ENCODE measurements around the gene STIM2.

The STIM2 gene

DNA sequence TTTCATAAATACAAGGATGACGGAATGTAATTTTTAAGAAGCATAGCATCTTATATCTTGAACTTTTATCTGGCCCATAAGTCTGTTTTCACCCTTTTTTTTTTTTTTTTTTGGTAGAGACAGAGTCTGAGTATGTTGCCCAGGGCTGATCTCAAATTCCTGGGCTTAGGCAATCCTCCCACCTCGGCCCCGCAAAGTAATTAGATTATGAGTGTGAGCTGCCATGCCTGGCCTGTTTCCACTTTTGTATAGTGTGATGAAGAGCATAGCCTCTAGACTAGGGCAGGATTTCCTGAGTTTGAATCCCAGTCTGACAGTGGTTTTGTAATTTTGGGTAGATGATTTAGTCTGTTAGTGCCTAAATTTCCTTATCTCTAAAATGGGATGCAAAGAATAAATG, 11.0 kb downstream of the STIM2 start:
- Histone ChIP-seq H3K4me2 (ENCODE audit: low read depth, low read length, poor library complexity, severe bottlenecking) (peak overlapping the region; percentile 40), H3K4me3 (ENCODE audit: low read length, poor library complexity, severe bottlenecking) (no peak overlapping the region), H2AFZ (ENCODE audit: low read length) (no peak overlapping the region), H3K36me3 (ENCODE audit: insufficient read depth, low read length) (no peaks in the 10 kb centered on the region), H3K27me3 (ENCODE audit: insufficient read depth, low read length, poor library complexity, severe bottlenecking) (no peaks in the 10 kb centered on the region), H3K4me1 (ENCODE audit: insufficient read depth, low read length, poor library complexity, severe bottlenecking) (peaks cover 57% of the 10 kb centered on the region), H3K9me2 (replicated peaks; ENCODE audit: low read depth, low read length) (no peaks in the 10 kb centered on the region), H3K79me2 (ENCODE audit: insufficient read depth, low read length) (peaks cover 72% of the 10 kb centered on the region), H3K9ac (ENCODE audit: low read depth, low read length, poor library complexity, severe bottlenecking) (no peak overlapping the region), H3F3A (ENCODE audit: low read depth) (no peaks in the 10 kb centered on the region), H3K9me3 (ENCODE audit: insufficient read depth, low read depth, low read length) (no peaks in the 10 kb centered on the region), H4K20me1 (ENCODE audit: insufficient read depth, low read length, poor library complexity, severe bottlenecking) (peaks cover 15% of the 10 kb centered on the region)
- TF ChIP-seq EZH2phosphoT487 (IDR thresholded peaks at IDR 0.05; ENCODE audit: borderline replicate concordance) = no peak
- TF ChIP-seq, protein P1, sequence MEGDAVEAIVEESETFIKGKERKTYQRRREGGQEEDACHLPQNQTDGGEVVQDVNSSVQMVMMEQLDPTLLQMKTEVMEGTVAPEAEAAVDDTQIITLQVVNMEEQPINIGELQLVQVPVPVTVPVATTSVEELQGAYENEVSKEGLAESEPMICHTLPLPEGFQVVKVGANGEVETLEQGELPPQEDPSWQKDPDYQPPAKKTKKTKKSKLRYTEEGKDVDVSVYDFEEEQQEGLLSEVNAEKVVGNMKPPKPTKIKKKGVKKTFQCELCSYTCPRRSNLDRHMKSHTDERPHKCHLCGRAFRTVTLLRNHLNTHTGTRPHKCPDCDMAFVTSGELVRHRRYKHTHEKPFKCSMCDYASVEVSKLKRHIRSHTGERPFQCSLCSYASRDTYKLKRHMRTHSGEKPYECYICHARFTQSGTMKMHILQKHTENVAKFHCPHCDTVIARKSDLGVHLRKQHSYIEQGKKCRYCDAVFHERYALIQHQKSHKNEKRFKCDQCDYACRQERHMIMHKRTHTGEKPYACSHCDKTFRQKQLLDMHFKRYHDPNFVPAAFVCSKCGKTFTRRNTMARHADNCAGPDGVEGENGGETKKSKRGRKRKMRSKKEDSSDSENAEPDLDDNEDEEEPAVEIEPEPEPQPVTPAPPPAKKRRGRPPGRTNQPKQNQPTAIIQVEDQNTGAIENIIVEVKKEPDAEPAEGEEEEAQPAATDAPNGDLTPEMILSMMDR (conservative IDR thresholded peaks at IDR 0.05; ENCODE audit: low read length) = no peak

GRCh38 chr4:26873391-26874026, 12.9 kb downstream of the STIM2 start:
- Histone ChIP-seq H3K4me2 (ENCODE audit: low read depth, low read length, poor library complexity, severe bottlenecking) (peak overlapping the region; percentile 49), H3K27me3 (ENCODE audit: insufficient read depth, low read length, poor library complexity, severe bottlenecking) (no peaks in the 10 kb centered on the region), H4K20me1 (ENCODE audit: insufficient read depth, low read length, poor library complexity, severe bottlenecking) (peaks cover 10% of the 10 kb centered on the region), H3K4me3 (ENCODE audit: low read length, poor library complexity, severe bottlenecking) (peak overlapping the region; percentile 15), H3F3A (ENCODE audit: low read depth) (no peaks in the 10 kb centered on the region), H3K4me1 (ENCODE audit: insufficient read depth, low read length, poor library complexity, severe bottlenecking) (peaks cover 38% of the 10 kb centered on the region), H3K36me3 (ENCODE audit: insufficient read depth, low read length) (no peaks in the 10 kb centered on the region; the same call in 1 of the 2 replicates), H3K9me2 (replicated peaks; ENCODE audit: low read depth, low read length) (no peaks in the 10 kb centered on the region), H3K9ac (ENCODE audit: low read depth, low read length, poor library complexity, severe bottlenecking) (no peak overlapping the region), H3K9me3 (ENCODE audit: insufficient read depth, low read depth, low read length) (no peaks in the 10 kb centered on the region), H3K79me2 (ENCODE audit: insufficient read depth, low read length) (peaks cover 71% of the 10 kb centered on the region), H2AFZ (ENCODE audit: low read length) (no peak overlapping the region)
- no peak for TF ChIP-seq EZH2phosphoT487 (IDR thresholded peaks at IDR 0.05; ENCODE audit: borderline replicate concordance)

DNA sequence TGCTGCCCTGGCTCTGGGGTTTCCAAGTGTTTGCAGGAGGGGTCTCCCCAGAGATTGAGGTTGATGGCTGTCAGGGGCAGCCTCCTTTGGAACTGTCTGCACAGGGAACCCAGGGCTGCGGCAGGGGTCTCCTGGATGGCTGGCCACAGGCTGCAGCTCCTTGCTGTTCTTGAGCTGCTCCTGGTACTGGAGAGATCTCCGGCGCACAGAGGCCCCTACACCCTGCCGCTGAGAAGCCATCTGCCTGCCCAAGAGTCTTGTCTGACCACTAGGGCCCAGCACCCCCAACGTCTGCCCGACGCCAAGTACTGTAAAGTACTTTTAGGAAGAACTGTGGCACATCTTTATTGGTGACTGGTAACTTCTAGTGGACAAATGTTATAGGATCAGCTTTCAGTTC, 13.5 kb downstream of the STIM2 start:
- no peaks in the 10 kb centered on the region; the same call in 1 of the 2 replicates for H3K36me3 ChIP-seq (ENCODE audit: insufficient read depth, low read length)
- H3K9me2 ChIP-seq (replicated peaks; ENCODE audit: low read depth, low read length) = no peaks in the 10 kb centered on the region
- H3F3A ChIP-seq (ENCODE audit: low read depth) = no peaks in the 10 kb centered on the region
- H3K27me3 ChIP-seq (ENCODE audit: insufficient read depth, low read length, poor library complexity, severe bottlenecking) = no peaks in the 10 kb centered on the region
- peaks cover 71% of the 10 kb centered on the region for H3K79me2 ChIP-seq (ENCODE audit: insufficient read depth, low read length)
- peaks cover 32% of the 10 kb centered on the region for H3K4me1 ChIP-seq (ENCODE audit: insufficient read depth, low read length, poor library complexity, severe bottlenecking)
- H3K4me3 ChIP-seq (ENCODE audit: low read length, poor library complexity, severe bottlenecking) = no peak overlapping the region
- peak overlapping the region; percentile 49 for H3K4me2 ChIP-seq (ENCODE audit: low read depth, low read length, poor library complexity, severe bottlenecking)
- no peak overlapping the region for H2AFZ ChIP-seq (ENCODE audit: low read length)
- no peaks in the 10 kb centered on the region for H3K9me3 ChIP-seq (ENCODE audit: insufficient read depth, low read depth, low read length)
- peaks cover 10% of the 10 kb centered on the region for H4K20me1 ChIP-seq (ENCODE audit: insufficient read depth, low read length, poor library complexity, severe bottlenecking)
- TF ChIP-seq EZH2phosphoT487 (IDR thresholded peaks at IDR 0.05; ENCODE audit: borderline replicate concordance) = no peak
- TF ChIP-seq, protein P1 (conservative IDR thresholded peaks at IDR 0.05; ENCODE audit: low read length) = no peak
- H3K9ac ChIP-seq (ENCODE audit: low read depth, low read length, poor library complexity, severe bottlenecking) = no peak overlapping the region

DNA sequence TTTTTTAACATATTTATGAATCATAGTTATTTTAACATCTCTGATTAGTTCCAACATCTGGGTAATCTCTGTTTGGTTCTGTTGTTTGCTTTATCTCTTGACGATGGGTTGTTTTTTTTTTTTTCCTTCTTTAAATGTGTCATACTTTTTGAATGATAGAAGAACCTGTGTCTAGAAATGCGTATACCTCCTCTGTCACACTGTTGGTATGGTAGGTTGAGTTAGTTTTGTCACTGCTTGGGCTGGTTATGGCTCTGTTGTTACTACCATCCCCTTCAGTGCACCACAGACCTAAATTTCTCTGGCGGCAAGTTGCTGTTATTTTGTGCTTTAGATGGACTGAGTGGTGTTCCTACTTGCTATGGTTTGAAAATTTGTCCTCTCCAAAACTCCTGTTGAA, 16.8 kb downstream of the STIM2 start:
- no peaks in the 10 kb centered on the region for H3K27me3 ChIP-seq (ENCODE audit: insufficient read depth, low read length, poor library complexity, severe bottlenecking)
- no peaks in the 10 kb centered on the region for H3K9me3 ChIP-seq (ENCODE audit: insufficient read depth, low read depth, low read length)
- peaks cover 15% of the 10 kb centered on the region for H4K20me1 ChIP-seq (ENCODE audit: insufficient read depth, low read length, poor library complexity, severe bottlenecking)
- no peak overlapping the region for H3K9ac ChIP-seq (ENCODE audit: low read depth, low read length, poor library complexity, severe bottlenecking)
- H3K36me3 ChIP-seq (ENCODE audit: insufficient read depth, low read length) = no peaks in the 10 kb centered on the region; the same call in 1 of the 2 replicates
- H3K4me2 ChIP-seq (ENCODE audit: low read depth, low read length, poor library complexity, severe bottlenecking) = no peak overlapping the region
- TF ChIP-seq, protein P1 (conservative IDR thresholded peaks at IDR 0.05; ENCODE audit: low read length) = no peak
- TF ChIP-seq EZH2phosphoT487 (IDR thresholded peaks at IDR 0.05; ENCODE audit: borderline replicate concordance) = no peak
- no peak overlapping the region for H2AFZ ChIP-seq (ENCODE audit: low read length)
- H3K79me2 ChIP-seq (ENCODE audit: insufficient read depth, low read length) = peaks cover 66% of the 10 kb centered on the region
- H3K9me2 ChIP-seq (replicated peaks; ENCODE audit: low read depth, low read length) = no peaks in the 10 kb centered on the region
- H3K4me3 ChIP-seq (ENCODE audit: low read length, poor library complexity, severe bottlenecking) = no peak overlapping the region
- H3F3A ChIP-seq (ENCODE audit: low read depth) = no peaks in the 10 kb centered on the region
- peaks cover 17% of the 10 kb centered on the region for H3K4me1 ChIP-seq (ENCODE audit: insufficient read depth, low read length, poor library complexity, severe bottlenecking)
